Adipose tissue (tissue), 3 donors: ENCODE data around the gene FRMPD1. TPM values are rescaled to one million over a fixed set of nuclear protein-coding genes. Genes with fewer than 3 reads are reported as not detected.

Experiments
- H3K27ac ChIP-seq: one replicate; pipeline ENCODE4 v1.5.1; 2013; ENCODE audit warnings: low read depth, low read length
- WGBS, 3 donors: extraction: QIAGEN DNeasy Blood & Tissue Kit; methylation state at CpG; one replicate each; pipeline ENCODE4 v1.1.7; 2013; 5-methylcytosine and 5-hydroxymethylcytosine counted together
- polyA plus RNA-seq, 3 donors: library from polyadenylated mRNA; stranded (reverse); fragments of 200-250 nt; gene quantifications; one replicate each; pipeline ENCODE4 v1.2.3, GENCODE V29; 2013
- donor health status: healthy with polysubstance abuse.
- donor health status: Bipolar disorder and iron deficiency.
- donor health status: healthy.

Gene FRMPD1
- polyA plus RNA-seq, 3 donors, result 0.13 to 0.22 (median 0.21) TPM

DNA sequence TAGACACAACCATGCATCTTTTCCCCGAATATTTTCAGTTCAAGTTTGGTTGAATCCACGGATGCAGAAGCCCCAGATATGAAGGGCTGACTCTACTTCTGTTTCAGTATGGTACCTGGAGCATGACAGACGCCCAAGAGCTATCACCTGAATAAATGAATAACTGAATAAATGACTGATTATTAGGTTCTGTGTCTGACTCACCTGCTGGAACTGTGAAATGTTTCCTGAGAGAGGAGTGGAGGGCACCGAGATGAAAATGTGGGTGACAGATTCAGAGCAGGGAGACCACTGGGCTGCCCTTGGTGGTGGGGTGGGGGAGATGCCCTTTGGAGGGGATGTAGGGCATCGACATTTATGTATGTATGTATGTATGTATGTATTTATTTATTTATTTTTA lies 13.2 kb downstream of the FRMPD1 start:
- 64 to 80% (median 75%) methylated on average over 5 of the region's 5 CpGs for WGBS, 3 donors
- no peak overlapping the region for H3K27ac ChIP-seq

DNA sequence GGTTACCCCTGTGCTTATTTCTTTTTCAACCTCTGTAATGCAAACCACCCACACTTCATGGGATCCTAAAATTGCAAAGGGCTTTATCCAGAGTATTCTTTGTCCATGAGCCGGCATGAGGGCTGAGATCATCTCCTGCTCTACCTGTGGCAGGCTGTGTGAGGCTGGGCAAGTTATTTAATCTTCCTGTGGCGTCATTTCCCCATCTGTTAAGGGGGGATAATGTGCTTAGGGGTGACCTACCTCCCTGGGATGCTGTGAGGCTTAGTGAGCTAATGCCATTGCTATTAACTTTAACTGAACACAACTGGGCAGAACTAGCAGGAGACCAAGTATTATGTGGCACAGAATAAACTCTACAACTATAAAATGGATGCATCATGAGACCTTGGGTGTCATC lies 17.0 kb downstream of the FRMPD1 start:
- H3K27ac ChIP-seq, result no peak overlapping the region
- WGBS, 3 donors, result 62 to 73% (median 71%) methylated on average over 2 of the region's 2 CpGs

DNA sequence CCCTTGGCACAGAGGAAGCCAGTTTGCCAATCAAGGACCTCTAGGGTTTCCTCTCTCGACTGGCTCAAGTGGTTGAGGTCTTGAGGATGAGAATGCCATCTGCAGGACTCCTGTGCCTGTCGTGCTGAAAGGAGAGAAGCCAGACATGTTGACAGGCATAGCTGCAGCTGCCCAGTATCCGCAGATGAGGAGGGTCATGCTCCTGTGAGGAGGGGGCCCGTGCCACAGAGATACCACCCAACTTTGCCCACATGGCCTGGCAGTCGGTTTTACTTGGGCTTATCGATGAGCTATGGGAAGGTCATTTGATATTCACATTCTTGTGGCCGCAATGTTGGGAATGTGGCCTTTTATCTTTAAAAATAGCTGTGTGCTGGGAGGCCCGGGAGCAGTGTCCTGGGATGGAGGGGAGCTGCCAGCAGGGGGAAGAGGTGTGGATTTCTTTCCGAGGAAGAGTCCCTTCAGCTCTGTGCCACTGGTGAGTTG lies 17.4 kb downstream of the FRMPD1 start:
- WGBS, 3 donors, result 32 to 43% (median 35%) methylated on average over 9 of the region's 9 CpGs
- H3K27ac ChIP-seq, result no peak overlapping the region

DNA sequence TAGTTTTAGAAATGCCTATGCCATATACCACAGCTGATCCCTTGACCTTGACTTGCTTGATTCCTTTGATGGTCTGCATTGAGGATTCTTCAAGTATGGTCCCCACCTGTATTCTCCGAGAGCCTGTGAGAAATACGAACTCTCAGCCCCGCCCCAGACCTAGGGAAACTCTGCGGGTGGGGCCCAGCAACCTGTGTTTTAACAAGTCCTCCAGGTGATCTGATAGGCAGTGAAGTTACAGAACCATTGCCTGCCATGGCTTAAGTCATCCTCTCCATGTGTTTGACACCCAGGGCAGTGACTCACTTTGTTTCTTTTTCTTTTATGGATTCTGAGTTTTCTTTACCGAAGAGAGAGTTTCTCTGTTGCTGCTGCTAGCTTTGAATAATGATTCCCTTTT lies 18.5 kb downstream of the FRMPD1 start:
- H3K27ac ChIP-seq, result no peak overlapping the region
- 58 to 80% (median 68%) methylated on average over 5 of the region's 5 CpGs for WGBS, 3 donors

DNA sequence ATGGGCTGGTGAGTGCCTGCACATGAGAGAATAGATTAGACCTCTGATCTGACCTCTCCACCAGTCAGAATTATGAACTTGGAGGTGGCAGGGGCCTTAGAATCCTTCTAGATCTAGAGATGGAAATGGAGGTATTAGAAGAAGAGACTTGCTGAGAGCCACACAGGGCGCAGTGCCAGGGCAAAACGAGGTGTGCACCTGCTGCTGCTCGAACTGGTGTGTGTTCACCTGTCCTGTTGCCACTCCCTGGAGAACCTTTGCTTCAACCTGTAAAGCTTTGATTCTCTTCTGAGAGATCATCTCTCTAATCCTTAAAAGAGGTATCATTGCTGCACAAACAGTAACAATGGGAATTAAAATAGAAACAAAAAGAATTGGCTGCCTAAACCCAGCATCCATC lies 24.9 kb downstream of the FRMPD1 start:
- 50 to 80% (median 75%) methylated on average over 3 of the region's 3 CpGs for WGBS, 3 donors
- no peak overlapping the region for H3K27ac ChIP-seq

DNA sequence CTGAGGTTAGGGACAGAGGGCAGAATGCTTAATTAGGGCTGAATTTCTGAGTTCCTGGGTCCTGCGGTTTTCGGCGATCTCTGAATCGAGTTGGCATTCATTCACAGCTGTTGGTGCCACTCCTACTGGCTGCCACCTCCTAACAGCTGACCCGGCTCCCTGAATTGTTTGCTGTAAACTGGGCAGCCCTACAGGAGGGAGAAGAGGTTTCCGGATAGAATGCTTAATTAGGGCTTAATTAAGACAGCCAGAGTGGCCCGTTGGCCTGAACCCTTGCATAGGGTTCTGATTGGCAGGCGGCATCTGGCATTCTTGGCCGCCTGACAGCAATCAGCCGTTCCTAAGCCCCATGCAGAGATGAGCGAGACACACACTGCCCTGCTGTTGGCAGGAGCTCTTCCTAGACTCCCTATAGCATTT lies 25.7 kb downstream of the FRMPD1 start:
- 62 to 69% (median 66%) methylated on average over 11 of the region's 11 CpGs for WGBS, 3 donors
- H3K27ac ChIP-seq, result no peak overlapping the region

DNA sequence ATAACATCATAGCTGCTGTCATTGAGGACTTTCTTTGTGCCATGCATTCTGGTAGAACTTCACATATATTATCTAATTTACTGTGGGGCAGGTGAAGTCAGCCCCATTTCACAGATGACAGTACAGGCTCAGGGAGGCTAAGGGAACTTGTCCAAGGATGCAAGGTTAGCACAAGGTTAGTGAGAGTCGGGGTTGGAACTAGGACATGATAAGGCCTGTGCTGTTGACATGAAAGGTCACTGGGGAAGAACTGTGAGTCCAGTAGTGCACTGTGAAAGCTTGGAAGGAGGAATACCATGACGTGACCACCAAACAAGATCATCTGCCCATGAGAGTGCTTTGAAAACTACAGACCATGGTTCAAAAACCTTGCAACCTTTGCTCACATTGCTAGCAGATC lies 26.7 kb downstream of the FRMPD1 start:
- 68 to 80% (median 76%) methylated on average over 2 of the region's 2 CpGs for WGBS, 3 donors
- H3K27ac ChIP-seq, result no peak overlapping the region

DNA sequence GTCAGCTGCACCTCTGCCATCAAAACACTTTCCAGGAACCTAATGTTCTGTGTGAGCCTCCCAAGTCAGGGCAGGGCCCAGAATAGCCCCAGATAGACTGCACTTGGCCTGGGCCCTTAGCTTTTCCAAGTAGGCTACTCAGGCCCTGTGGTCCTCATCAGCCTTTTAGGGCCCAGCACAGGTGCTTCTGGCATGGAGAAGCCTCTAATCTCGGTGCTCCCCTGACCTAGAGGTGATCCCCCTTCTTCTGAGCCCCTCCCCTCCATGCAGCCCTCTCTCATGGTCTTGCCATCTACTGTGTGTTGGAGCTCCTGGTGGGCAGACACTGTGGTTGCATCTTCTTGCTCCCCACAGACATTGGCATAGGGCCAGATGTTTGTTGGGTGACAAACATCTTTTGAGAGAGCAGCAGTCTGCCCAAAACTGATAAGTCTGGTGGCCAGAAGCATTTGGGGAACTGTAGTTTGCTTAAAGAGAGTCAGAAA lies 28.1 kb downstream of the FRMPD1 start:
- H3K27ac ChIP-seq, result no peak overlapping the region
- WGBS, 3 donors, result 56 to 76% (median 60%) methylated on average over 1 of the region's 1 CpG

DNA sequence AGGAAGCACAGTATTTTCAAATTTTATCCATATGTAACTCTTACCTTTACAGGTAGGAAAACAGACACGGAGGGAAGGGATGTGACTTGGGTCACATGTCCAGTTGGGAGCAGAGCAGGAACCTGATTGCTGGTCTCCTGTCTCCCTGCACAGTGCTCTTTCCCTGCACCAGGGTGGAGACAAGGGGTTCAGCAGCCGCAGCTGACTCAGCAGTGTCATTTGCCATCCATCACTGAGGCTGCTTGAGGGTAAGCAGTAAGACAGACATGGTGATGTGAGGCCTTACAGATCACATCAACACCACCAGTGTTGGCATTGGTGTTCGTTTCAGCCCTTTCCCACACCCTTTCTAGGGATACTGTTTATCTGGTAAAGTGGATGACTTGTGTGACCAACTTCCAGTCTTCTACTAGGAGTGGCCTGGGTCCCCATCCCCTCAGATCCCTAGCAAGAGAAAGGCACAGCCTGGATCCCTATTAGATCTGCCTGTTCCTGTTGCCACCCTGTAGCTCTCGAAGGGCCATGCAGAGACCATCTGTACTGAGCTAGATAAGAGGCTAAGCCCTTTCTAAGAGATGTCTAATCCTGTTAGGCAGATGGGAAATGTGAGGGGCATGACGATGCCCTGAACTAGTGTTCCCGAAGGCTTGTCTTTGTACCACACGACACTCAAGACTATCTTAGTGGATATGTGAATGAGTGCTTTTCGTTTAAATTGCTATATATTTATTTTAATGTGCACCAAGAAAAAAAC lies 29.1 kb downstream of the FRMPD1 start:
- no peak overlapping the region for H3K27ac ChIP-seq
- WGBS, 3 donors, result 78 to 82% (median 79%) methylated on average over 8 of the region's 8 CpGs

DNA sequence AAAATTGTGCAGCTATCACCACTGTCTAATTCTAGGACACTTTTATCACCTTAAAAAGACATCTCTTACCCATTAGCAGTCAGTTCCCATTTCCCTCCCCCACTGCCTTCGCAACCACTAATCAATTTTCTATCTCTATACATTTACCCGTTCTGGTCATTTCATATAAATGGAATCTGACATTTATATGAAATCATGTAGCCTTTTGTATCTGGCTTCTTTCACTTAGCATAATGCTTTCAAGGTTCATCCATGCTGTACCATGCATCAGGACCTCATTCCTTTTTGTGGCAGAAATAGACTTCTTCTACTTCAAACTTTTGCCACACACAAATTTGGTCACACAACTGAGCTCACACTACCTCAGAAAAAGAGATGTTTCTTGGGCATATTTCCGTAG lies 32.2 kb downstream of the FRMPD1 start:
- H3K27ac ChIP-seq, result no peak overlapping the region
- 69 to 81% (median 81%) methylated on average over 3 of the region's 3 CpGs for WGBS, 3 donors

DNA sequence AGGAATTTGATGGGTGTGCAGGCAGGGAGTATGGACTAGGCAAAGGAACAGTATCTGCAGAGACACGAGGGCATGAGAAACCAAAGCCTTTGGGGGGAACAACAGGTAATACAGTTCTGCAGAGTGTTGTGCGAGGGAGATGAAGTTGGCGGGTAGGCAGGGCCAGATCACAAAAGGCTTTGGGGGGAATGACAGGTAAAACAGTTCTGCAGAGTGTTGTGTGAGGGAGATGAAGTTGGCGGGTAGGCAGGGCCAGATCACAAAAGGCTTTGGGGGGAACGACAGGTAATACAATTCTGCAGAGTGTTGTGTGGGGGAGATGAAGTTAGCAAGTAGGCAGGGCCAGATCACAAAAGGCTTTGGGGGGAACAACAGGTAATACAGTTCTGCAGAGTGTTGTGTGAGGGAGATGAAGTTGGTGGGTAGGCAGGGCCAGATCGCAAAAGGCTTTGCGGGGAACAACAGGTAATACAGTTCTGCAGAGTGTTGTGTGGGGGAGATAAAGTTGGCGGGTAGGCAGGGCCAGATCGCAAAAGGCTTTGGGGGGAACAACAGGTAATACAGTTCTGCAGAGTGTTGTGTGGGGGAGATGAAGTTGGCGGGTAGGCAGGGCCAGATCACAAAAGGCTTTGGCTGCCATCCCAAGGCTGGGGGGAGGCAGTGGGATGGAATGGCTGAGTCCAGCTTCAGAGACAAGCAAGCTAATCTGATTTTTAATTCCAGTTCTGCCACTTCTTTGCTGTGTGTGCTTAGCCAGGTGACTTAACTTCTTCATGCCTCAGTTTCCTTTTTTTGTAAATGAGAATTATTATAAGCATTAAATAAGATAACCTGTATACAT lies 33.0 kb downstream of the FRMPD1 start:
- no peak overlapping the region for H3K27ac ChIP-seq
- 68 to 85% (median 77%) methylated on average over 10 of the region's 10 CpGs for WGBS, 3 donors

DNA sequence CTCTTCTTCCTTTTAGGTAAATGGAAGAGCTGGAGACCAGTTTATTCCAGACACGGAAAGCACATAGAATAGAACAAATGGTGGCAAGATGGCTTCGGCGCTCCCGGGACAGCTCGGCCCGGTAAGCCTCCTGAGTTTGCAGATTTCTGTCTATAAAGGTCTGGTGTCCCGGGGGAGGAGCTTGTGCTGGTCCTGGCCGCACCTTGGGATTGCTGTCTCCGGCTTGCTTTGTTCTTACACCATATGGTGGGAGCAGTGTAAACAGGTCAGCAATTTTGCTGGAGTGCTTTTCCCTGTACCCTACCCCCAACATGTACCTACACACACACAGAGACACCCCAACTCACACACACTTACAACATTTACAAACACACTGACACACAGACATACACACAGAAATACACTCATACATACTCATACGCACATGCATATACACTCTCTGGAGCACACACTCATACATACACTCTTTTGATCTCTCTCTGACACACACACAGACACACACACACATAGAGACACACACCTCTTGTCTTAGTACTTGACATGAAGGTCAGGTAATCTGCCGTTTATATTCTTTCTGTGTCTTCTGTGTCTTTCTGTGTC lies 42.0 kb downstream of the FRMPD1 start:
- H3K27ac ChIP-seq, result no peak overlapping the region
- WGBS, 3 donors, result 41 to 65% (median 62%) methylated on average over 11 of the region's 11 CpGs

DNA sequence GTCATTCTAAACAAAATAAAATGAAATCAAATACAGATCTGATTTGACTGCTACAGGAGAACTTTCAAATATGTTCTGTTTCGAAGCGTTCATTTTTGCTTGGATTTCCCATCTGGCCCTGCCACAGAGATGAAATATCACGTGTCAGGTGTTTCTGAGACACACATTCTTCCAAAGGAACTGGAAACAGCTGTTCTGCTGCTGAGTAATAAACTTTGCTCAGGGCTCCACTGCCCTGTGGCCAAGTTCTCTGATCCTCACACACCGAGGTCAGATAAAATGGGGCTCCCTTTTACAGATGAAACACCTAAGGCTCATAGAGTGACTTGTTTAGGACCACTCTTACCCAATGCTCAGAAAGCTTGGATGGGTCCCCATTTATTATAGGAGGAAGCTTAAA lies 42.5 kb downstream of the FRMPD1 start:
- no peak overlapping the region for H3K27ac ChIP-seq
- 5 to 7% (median 6%) methylated on average over 4 of the region's 4 CpGs for WGBS, 3 donors

DNA sequence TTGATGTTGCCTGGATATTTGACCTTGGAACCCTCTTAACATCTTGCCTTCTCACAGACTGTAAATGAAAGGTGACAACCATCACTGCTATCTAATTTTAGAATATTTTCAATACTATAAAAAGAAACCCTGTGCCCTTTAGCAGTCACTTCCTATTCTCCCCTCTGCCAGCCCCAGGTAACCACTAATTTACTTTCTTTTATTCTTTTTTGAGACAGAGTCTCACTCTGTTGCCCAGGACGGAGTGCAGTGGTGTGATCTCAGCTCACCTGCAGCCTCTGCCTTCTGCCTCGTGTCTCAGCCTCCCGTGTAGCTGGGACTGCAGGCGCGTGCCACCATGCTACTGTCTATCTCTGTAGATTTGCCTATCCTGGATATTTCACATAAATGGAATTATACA lies 43.6 kb downstream of the FRMPD1 start:
- 90 to 94% (median 93%) methylated on average over 5 of the region's 5 CpGs for WGBS, 3 donors
- H3K27ac ChIP-seq, result no peak overlapping the region

DNA sequence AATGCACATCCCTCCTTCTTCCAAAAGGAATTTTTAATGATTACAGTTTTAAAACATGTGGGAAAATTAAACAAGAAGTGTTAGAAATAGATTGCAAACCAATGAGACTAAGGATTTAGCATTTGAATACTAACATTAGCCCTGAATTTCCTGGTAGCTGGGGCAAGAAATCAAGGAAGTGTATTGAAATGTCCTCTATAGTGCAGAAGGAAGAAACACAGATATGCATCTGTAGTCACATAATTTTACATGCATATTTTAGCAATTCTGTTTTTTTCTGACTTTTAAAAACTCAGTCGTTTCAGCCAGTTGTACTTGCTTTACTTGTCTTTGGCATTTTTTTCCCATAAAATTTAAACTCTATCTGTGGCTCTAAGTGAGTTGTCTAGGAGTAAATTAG lies 45.8 kb downstream of the FRMPD1 start:
- H3K27ac ChIP-seq, result no peak overlapping the region
- 44 to 76% (median 62%) methylated on average over 1 of the region's 1 CpG for WGBS, 3 donors

DNA sequence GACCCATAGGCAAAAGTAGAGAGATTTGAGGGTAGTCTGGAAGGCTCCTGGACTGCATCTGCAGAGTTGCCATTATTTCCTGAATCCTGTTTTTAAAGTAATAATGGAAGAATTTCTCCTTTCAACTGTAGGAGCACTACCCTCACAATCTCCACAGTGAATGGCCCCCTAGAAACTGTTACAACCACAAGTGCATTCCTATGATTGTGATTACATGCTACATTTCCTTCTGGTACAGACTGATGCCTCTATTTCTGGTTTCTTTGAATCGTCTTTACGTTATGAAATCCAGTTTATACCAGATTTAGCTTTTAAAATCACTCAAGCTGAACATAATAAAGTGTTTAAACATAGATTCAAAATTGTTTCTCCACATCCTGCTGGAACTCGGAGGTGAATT lies 49.4 kb downstream of the FRMPD1 start:
- 71 to 78% (median 73%) methylated on average over 3 of the region's 3 CpGs for WGBS, 3 donors
- no peak overlapping the region for H3K27ac ChIP-seq

DNA sequence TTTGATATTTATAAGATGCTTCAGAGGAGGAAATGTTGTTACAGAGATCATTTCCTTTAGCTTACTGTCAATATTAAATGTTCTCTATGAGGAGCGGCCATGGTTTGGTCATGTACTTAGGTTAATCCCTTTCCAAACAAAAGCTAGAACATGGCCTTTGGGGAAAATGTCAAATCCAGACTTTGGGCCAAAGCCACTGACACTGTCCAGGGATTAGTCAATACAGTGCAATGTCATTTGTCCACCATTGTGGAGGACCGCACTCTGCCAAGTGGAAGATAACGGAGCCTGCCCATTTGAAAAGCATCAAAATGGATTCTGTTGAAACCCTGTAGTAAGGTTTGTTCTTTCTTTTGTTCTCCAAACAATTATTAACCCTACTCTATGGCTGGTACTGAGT lies 50.1 kb downstream of the FRMPD1 start:
- 79 to 95% (median 93%) methylated on average over 3 of the region's 3 CpGs for WGBS, 3 donors
- H3K27ac ChIP-seq, result no peak overlapping the region

DNA sequence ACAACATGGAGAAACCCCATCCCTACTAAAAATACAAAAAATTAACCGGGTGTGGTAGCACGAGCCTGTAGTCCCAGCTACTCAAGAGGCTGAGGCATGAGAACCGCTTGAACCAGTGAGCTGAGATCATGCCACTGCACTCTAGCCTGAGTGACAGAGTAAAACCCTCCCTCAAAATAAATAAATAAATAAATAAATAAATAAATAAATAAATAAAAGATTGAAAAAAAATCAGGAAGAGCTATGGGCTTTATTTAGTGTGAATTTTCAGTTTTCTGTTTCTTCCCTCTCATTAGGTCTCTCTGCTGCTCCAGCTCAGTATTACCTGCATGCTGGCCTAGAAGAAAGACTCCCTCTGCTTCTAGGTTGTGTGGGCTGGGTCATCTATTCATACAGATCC lies 55.0 kb downstream of the FRMPD1 start:
- WGBS, 3 donors, result 75 to 87% (median 83%) methylated on average over 3 of the region's 3 CpGs
- H3K27ac ChIP-seq, result no peak overlapping the region

DNA sequence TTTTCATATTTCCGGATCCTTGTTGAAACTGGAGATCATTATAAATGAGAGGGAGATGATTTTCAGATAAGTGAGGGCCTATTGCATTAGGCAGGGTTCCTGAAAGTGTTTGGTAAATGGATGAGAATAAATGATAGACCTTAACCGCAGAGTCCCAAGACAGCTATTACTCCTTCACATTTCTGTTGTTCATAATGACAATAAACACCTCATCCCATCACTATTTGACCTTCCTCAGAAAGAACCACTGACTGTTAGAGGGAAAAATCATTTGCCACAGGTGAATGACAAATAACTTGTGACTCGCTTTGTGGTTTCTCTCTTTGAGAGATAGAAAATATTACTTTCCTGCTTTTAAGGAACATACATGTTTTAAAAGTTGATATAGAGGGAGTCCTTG lies 55.5 kb downstream of the FRMPD1 start:
- 63 to 95% (median 77%) methylated on average over 3 of the region's 3 CpGs for WGBS, 3 donors
- no peak overlapping the region for H3K27ac ChIP-seq
